Stimulated activated CD4-positive, alpha-beta T cell treated with anti-CD3 and anti-CD28 coated beads, Interleukin-1b, Interleukin-23, amount 100 ng/mL, for 4 hours (primary cell): ENCODE results near the gene F12.

ENCODE experiments used
- DNase-seq, 2 donors: peaks; one replicate each; pipeline ENCODE4 v3.0.0-alpha.2; 2020; ENCODE audit warnings: low read depth in 2 of 2

F12 gene

GRCh38 chr5:177356746-177357145 is 52.6 kb downstream of the F12 start:
- DNase-seq: no peak

- DNase-seq: no peak
These were observed 53.5 kb downstream of the F12 start for GRCh38 chr5:177355868-177356168.

- DNase-seq: no peak
These were observed 54.0 kb downstream of the F12 start for GRCh38 chr5:177355162-177355867.

- no peak for DNase-seq
These were observed 54.7 kb downstream of the F12 start for GRCh38 chr5:177354711-177355110.

GRCh38 chr5:177354256-177354655 is 55.1 kb downstream of the F12 start:
- no peak for DNase-seq

- DNase-seq: no peak
These were observed 56.3 kb downstream of the F12 start for GRCh38 chr5:177353093-177353492.
